ENCODE data around the gene MBD3. TPM values are rescaled to one million over a fixed set of nuclear protein-coding genes. Genes with fewer than 3 reads are reported as not detected.
"Not testable (repeated sequence)": the region's sequence is repeated elsewhere in the genome, so short reads cannot be mapped to it uniquely, and the experiment has no call there.

Gene MBD3, protein sequence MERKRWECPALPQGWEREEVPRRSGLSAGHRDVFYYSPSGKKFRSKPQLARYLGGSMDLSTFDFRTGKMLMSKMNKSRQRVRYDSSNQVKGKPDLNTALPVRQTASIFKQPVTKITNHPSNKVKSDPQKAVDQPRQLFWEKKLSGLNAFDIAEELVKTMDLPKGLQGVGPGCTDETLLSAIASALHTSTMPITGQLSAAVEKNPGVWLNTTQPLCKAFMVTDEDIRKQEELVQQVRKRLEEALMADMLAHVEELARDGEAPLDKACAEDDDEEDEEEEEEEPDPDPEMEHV
- total RNA-seq (10 to 100 TPM; 57.4 to 80.9 (median 74.3) TPM), polyA plus RNA-seq (100 to 1,000 TPM in 1 of 3 donors, 10 to 100 TPM in 2; 62.2 to 177 (median 89.3) TPM)
- long read RNA-seq, donor 1, full-length matches to known transcripts, result 14 of 14 reads
- long read RNA-seq, donor 1, partial matches to known transcripts, result 0 of 14 reads
- long read RNA-seq, donor 1, other reads (novel, unspliced or antisense), result 0 of 14 reads
- long read RNA-seq, donor 2, full-length matches to known transcripts, result 9 of 9 reads
- long read RNA-seq, donor 2, partial matches to known transcripts, result 0 of 9 reads
- long read RNA-seq, donor 2, other reads (novel, unspliced or antisense), result 0 of 9 reads

DNA sequence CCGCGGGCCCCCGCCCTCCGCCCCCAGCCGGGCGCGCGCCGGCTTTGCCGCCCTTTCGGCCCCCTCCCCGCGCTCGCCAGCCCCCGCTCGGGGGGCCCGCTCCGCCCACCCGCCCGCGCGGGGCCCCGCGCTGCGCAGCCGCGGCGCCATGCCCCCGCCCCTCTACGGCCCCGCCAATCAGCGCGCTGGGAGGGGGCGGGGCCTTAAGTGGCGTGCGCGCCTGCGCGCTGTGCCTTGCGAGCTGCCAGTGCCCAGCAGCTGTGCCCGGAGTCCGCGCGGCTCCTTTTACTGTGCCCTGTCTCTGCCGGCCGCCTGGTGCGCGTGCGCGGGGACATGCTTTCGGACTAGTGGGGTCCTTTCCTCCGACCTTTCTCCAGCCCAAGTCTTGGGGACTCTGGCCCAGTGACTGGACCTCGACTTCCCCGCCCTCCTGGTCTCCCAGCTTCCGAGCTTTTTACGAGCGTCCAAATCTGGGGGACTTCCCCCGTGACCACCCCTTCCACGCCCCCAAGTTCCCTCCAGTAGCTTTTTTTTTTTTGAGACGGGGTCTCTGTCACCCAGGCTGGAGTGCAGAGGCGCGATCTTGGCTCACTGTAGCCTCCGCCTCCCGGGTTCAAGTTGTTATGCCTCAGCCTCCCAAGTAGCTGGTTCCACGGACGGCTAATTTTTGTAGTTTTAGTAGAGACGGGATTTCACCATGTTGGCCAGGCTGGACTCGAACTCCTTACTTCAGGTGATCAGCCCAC lies at the start of gene MBD3:
Gene MBD3, minus strand, starts transcription at position 111 of the 746 bp plus-strand sequence. CDS start 234 bp downstream, outside the sequence.
- peak; percentile 85 to 88 (median 86) for TF ChIP-seq POLR2AphosphoS5 (IDR thresholded peaks at IDR 0.05)
- TF ChIP-seq, protein P1, sequence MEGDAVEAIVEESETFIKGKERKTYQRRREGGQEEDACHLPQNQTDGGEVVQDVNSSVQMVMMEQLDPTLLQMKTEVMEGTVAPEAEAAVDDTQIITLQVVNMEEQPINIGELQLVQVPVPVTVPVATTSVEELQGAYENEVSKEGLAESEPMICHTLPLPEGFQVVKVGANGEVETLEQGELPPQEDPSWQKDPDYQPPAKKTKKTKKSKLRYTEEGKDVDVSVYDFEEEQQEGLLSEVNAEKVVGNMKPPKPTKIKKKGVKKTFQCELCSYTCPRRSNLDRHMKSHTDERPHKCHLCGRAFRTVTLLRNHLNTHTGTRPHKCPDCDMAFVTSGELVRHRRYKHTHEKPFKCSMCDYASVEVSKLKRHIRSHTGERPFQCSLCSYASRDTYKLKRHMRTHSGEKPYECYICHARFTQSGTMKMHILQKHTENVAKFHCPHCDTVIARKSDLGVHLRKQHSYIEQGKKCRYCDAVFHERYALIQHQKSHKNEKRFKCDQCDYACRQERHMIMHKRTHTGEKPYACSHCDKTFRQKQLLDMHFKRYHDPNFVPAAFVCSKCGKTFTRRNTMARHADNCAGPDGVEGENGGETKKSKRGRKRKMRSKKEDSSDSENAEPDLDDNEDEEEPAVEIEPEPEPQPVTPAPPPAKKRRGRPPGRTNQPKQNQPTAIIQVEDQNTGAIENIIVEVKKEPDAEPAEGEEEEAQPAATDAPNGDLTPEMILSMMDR (IDR thresholded peaks at IDR 0.05 in 8 of 11, conservative IDR thresholded peaks at IDR 0.05 in 3 of 11), result peak in 6 of 11 experiments; percentile 10 to 39 (median 21)
- TF ChIP-seq POLR2A (IDR thresholded peaks at IDR 0.05), result no peak
- Histone ChIP-seq H3K36me3 (peaks cover 0 to 35% (median 24%) of the 10 kb centered on the region in 6 donors), H3K27me3 (replicated peaks in 1 of 7) (no peaks in the 10 kb centered on the region), H3K9me3 (no peaks in the 10 kb centered on the region), H3K4me1 (peaks cover 12 to 51% (median 33%) of the 10 kb centered on the region in 6 donors), H3K27ac (peak within 1 kb of the TSS; percentile 91 to 100 (median 97)), H3K4me3 (peak within 1 kb of the TSS; percentile 61 to 93 (median 70))
- 1 to 7% (median 2%) methylated on average over 18 to 68 of the region's 68 CpGs for WGBS, 5 donors
- intact Hi-C loops (cut with DNase I; ENCODE audit: low total_unique reads), result no loop called here
- peak; percentile 96 for DNase-seq

DNA sequence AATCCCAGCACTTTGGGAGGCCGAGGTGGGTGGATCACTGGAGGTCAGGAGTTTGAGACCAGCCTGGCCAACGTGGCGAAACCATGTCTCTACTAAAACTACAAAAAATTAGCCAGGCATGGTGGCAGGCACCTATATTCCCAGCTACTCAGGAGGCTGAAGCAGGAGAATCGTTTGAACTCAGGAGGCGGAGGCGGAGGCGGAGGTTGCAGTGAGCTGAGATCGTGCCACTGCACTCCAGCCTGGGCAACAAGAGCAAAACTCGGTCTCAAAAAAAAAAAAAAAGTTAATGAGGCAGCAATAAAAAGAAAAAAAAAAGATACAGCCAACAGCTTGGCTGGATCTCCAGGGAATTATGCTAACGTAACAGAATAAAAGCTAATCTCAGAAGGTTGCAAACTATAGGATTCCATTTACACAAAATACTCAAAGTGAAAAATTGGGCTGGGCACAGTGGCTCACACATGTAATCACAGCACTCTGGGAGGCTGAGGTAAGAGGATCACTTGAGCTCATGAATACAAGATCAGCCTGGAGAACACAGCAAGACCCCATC lies 48.3 kb upstream of the MBD3 start:
- WGBS, 5 donors, result 90 to 96% (median 91%) methylated on average over 10 of the region's 10 CpGs
- H3K4me3 ChIP-seq; intact Hi-C loops (cut with DNase I; ENCODE audit: low total_unique reads); H3K9me3 ChIP-seq; H3K27me3 ChIP-seq (replicated peaks in 1 of 7); DNase-seq; H3K27ac ChIP-seq: not testable (repeated sequence)
- peaks cover 0 to 51% (median 9%) of the 10 kb centered on the region in 6 donors for H3K4me1 ChIP-seq
- peaks cover 0 to 98% (median 58%) of the 10 kb centered on the region in 6 donors for H3K36me3 ChIP-seq

DNA sequence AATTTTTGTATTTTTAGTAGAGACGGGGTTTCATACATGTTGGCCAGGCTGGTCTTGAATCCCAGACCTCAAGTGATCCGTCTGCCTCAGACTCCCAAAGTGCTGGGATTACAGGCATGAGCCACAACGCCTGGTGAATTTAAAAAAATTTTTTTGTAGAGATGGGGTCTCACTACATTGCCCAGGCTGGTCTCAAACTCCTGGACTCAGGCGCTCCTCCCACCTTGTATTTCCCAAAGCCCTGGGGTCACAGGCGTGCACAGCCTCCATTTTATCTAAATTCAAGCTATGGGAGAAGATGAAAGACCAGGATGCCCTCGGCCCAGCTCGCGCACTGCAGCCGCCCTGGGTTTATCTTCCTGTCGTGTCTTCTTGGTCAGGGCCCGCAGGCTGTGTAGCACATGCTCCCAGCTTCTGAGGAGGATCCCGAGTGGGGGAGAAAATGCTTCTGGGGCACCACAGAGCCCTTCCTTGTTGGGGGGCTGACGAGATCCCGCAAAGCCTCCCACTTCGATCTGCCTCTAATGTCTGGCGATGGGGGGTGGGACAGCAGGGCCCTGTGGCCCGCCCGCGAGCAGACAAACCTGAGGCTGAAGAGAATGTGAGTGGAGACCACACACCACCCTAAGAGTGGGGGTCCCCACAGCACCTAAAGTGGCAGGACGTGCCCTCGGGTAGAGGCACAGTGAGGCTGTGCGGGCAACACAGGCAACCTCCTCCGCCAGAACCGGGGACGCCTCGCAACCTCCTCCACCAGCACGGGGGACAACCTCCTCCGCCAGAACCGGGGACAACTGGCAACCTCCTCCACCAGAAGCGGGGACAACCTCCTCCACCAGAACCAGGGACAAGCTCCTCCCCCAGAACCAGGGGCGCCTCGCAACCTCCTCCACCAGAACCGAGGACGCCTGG lies 43.9 kb upstream of the MBD3 start:
- H3K4me3 ChIP-seq, result no peak overlapping the region
- peaks cover 0 to 4% (median 0%) of the 10 kb centered on the region in 8 donors for H3K9me3 ChIP-seq
- TF ChIP-seq POLR2AphosphoS5 (IDR thresholded peaks at IDR 0.05), result peak in 1 of 3 donors; percentile 5
- TF ChIP-seq, protein P1 (IDR thresholded peaks at IDR 0.05 in 8 of 11, conservative IDR thresholded peaks at IDR 0.05 in 3 of 11), result no peak
- H3K27ac ChIP-seq, result no peak overlapping the region
- no peaks in the 10 kb centered on the region for H3K27me3 ChIP-seq (replicated peaks in 1 of 7)
- intact Hi-C loops (cut with DNase I; ENCODE audit: low total_unique reads), result no loop called here
- no peak for DNase-seq
- H3K36me3 ChIP-seq, result peaks cover 0 to 98% (median 53%) of the 10 kb centered on the region in 6 donors
- WGBS, 5 donors, result 94 to 96% (median 96%) methylated on average over 30 to 34 of the region's 34 CpGs
- peaks cover 0 to 33% (median 2%) of the 10 kb centered on the region in 6 donors for H3K4me1 ChIP-seq

DNA sequence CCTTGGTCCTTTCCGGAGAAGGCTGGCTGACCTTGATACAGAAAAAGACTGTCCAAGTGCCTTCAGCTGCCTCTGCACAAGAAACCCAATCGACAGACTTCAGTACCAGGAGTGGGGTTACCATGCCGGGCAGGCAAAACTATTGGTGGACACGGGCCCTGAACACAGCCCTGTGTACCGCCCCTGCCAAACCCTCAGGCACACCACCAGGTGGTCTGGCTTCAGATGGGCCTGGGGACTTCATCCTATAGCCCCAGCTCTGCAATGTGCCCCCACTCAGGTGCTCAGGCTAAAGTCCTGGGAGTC lies 42.2 kb upstream of the MBD3 start:
- Histone ChIP-seq H3K27ac (no peak overlapping the region), H3K27me3 (replicated peaks in 1 of 7) (no peaks in the 10 kb centered on the region), H3K9me3 (peaks cover 0 to 4% (median 0%) of the 10 kb centered on the region in 8 donors), H3K4me3 (no peak overlapping the region), H3K4me1 (peaks cover 0 to 29% (median 2%) of the 10 kb centered on the region in 6 donors), H3K36me3 (peaks cover 0 to 98% (median 50%) of the 10 kb centered on the region in 6 donors)
- WGBS, 5 donors, result 92 to 98% (median 94%) methylated on average over 2 to 5 of the region's 5 CpGs
- no peak for TF ChIP-seq POLR2AphosphoS5 (IDR thresholded peaks at IDR 0.05)
- TF ChIP-seq, protein P1 (IDR thresholded peaks at IDR 0.05 in 8 of 11, conservative IDR thresholded peaks at IDR 0.05 in 3 of 11), result no peak
- no peak for TF ChIP-seq POLR2A (IDR thresholded peaks at IDR 0.05)
- no peak for DNase-seq
- intact Hi-C loops (cut with DNase I; ENCODE audit: low total_unique reads), result no loop called here

Data from spleen (tissue), 13 donors.